ENCODE measurements around the gene PYURF.

Gene PYURF

DNA sequence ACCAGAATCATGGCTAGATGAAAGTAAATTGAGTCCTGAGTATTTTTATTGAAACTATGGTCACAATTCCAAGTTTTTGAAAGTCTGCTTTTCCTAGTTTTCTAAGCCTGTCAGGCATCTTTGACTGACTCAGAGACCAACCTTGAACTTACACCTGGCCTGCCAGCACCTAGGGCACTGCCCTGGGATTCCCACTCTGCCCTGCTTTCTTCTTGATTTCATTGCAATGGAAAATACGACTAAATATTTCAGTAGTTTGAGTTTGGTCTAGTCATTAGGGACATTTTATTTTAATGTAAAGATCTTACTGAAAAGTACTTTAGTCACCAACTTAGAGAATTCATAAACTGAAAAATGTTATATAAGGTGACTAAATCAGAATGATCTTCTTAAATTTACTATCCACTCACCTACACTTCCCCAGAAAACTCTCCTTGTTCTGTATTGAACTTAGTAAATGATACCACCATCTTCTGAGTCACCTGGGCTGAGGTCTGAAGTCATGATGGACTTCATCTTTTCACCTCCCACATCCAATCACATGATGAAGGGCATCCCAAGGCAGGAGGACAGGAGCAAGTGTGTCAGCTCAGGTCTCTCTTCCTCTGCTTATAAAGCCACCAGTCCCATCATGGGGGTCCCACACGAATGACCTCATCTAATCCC lies 11.6 kb upstream of the PYURF start:
- H3K27ac ChIP-seq, result no peak overlapping the region

DNA sequence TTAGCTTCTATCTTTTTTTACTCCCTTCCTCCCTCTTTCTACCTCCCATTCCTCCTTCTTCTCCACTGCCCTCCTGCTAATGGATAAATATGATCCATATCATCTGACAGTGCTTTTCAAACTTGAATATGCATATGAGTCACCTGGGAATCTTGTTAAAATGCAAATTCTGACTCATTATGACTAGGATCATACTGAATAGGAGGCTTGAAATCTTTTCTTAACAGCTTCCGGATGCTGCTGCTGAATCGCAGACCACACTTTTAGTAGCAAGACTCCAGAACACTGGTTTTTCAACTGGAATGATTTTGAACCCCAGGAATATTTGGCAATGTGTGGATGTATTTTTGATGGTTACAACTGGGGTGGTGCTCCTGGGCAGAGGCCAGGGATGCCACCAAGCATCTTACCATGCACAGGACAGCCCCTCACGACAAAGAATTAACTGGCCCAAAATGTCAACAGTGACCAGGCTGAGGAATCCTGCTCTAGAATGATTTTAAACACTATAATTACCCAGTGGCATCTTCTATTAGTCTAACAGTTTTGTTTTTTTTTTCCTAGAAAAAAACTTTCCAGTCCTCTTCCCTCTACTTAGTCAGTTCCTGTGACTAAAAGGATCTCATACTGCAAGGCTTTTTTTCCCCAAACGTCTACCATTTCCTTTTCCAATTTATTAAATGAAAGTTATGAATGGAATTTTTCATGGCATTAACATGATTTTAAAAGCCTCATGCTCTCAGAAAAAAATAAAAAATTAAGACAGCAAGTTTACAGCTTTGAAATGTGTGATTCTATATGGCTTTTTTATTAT lies 10.6 kb upstream of the PYURF start:
- no peak for TF ChIP-seq ZFX (IDR thresholded peaks at IDR 0.05; ENCODE audit: borderline replicate concordance)
- TF ChIP-seq, protein P1, sequence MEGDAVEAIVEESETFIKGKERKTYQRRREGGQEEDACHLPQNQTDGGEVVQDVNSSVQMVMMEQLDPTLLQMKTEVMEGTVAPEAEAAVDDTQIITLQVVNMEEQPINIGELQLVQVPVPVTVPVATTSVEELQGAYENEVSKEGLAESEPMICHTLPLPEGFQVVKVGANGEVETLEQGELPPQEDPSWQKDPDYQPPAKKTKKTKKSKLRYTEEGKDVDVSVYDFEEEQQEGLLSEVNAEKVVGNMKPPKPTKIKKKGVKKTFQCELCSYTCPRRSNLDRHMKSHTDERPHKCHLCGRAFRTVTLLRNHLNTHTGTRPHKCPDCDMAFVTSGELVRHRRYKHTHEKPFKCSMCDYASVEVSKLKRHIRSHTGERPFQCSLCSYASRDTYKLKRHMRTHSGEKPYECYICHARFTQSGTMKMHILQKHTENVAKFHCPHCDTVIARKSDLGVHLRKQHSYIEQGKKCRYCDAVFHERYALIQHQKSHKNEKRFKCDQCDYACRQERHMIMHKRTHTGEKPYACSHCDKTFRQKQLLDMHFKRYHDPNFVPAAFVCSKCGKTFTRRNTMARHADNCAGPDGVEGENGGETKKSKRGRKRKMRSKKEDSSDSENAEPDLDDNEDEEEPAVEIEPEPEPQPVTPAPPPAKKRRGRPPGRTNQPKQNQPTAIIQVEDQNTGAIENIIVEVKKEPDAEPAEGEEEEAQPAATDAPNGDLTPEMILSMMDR (IDR thresholded peaks at IDR 0.05), result no peak
- H3K27ac ChIP-seq, result no peak overlapping the region

More for the DNA sequence above, 11.6 kb upstream of the PYURF start:
- no peak for TF ChIP-seq ZFX (IDR thresholded peaks at IDR 0.05; ENCODE audit: borderline replicate concordance)
- TF ChIP-seq, protein P1 (IDR thresholded peaks at IDR 0.05), result no peak

GRCh38 chr4:88533088-88533790 lies 9.7 kb upstream of the PYURF start:
- TF ChIP-seq, protein P1 (IDR thresholded peaks at IDR 0.05), result no peak
- no peak for TF ChIP-seq ZFX (IDR thresholded peaks at IDR 0.05; ENCODE audit: borderline replicate concordance)
- no peak overlapping the region for H3K27ac ChIP-seq

DNA sequence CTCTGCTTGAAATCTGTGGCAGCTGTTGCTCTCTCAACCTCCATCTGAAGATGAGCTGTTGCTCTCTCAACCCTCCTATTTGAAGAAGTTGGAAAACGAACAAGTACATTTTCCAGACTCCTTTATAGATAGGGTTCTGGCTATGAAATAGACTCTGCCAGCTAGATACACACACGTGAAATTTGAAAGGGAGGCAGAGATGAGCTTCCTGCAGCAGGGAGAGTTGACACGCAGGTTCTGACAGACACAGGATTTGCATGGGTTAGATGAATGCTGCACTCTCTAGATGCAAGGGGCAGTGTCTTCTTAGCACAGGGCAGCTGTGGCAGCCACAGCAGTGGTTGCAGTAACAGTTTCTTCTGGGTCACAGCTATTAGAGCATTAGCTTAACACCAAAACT lies 8.0 kb upstream of the PYURF start:
- no peak overlapping the region for H3K27ac ChIP-seq
- TF ChIP-seq, protein P1 (IDR thresholded peaks at IDR 0.05), result no peak
- no peak for TF ChIP-seq ZFX (IDR thresholded peaks at IDR 0.05; ENCODE audit: borderline replicate concordance)

- no peak overlapping the region for H3K27ac ChIP-seq
- TF ChIP-seq, protein P1 (IDR thresholded peaks at IDR 0.05), result peak; percentile 47
- no peak for TF ChIP-seq ZFX (IDR thresholded peaks at IDR 0.05; ENCODE audit: borderline replicate concordance)
These were observed 5.3 kb upstream of the PYURF start for GRCh38 chr4:88528861-88529260.

DNA sequence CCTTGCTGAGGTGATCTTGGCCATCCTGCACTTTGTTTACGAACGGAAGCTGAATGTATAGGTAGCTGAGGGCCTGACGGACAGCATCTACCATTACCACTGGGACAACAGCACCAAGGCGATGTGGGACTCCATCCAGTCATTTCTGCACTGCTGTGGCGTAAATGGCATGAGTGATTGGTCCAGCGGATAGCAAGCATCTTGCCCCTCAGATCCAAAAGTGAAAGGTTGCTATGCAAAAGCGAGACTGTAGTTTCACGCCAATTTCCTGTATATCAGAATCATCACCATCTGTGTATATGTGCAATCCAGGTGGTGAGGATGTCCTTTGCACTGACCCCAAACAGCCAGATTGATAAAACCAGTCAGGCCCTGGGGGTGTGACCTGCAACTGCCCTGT lies 4.2 kb upstream of the PYURF start:
- H3K27ac ChIP-seq, result no peak overlapping the region
- TF ChIP-seq, protein P1 (IDR thresholded peaks at IDR 0.05), result no peak
- TF ChIP-seq ZFX (IDR thresholded peaks at IDR 0.05; ENCODE audit: borderline replicate concordance), result no peak

All from 22Rv1 (cell line).